GM21737 (cell line): ENCODE results near the gene TRPM3.

Experiments
- ATAC-seq: cut with Tn5 transposase; IDR thresholded peaks from one replicate; pipeline ENCODE4 v1.9.1; 2021; ENCODE audit warnings: mild to moderate bottlenecking, moderate library complexity; ENCODE audit not compliant: unreplicated experiment

Gene TRPM3

DNA sequence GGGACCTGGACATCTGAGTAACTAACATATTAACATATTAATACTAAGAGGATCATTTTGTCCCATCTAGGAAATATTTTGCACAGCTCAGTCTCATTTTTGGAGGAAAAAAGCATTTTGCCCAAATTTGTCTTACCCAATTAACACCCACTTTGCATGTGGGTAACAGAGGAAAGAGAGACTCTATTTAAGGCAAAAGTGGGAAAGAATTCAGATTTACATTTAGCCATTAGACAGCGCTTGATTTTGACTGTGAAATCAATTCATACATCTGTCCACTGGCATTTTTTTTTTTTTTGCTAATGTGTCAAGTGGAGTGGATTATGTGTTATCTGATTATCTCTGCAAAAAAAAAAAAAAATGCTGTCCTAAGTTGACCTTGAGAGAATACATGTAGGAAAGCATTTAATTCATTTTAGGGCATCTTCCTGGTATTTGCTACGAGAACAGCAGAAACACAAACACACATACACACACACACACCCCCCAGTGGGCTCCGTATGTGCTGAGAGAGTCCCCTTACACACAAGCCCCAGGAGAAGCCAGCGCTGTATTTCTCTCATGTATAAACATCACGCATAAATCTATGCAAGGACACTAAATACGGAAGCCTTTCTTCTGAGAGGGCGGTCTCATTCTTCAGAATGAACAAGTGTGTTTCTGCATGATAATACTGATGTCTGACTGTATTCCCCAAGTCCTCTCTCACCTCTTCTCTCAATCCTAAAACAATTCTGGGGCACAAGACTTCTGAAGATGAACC lies 505.0 kb downstream of the TRPM3 start:
- ATAC-seq, result no peak

DNA sequence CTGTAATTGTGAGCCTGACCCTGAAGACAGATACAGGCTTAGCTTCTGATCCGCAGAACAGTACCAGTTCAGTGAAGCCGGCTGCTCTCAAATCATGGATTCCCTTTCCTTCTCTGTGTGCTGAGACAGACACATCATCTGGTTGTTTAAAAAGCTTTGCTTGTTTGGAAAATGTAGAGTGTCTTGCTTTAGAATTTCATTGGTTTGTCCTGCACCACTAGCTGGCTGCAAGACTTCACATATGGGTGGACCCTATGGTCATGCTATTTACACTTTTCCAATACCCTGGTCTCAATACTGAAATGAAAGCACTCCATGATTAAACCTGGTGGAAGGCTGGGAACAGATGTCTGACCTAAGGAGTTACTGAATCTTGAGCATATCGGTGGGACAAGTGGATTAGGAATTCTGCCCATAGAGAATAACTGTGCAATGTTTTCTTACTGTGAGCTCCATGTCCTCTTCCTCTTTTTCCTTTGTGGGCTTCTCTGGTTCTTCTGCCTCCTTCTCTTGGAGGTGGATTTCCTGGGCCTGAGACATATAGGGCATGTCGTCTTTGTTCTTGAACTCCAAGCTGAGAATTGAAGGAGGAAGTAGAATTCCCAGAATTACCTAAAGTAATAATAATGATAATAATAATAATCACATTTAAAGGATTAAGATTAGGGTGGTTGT lies 505.8 kb downstream of the TRPM3 start:
- no peak for ATAC-seq

GRCh38 chr9:70614786-70615463 lies 506.5 kb downstream of the TRPM3 start:
- no peak for ATAC-seq

- ATAC-seq, result no peak
These were observed 508.2 kb downstream of the TRPM3 start for GRCh38 chr9:70613024-70613768.

DNA sequence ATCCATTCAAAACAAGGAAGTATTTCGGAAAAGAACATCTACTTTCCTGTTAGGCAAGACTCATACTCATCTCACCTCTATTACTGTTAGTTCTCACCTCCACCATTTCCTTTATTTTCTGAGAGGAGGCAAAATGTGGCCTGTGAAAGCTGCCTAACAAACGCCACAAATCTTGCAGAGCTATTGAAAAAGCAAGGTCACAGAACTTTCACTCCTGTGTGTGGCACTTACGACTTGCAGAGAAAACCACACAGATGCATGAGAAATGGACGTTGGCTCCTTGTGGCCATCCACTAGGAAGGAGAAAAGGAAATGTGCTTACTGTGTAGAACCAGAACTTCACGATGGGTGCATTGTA lies 511.2 kb downstream of the TRPM3 start:
- no peak for ATAC-seq

- no peak for ATAC-seq
These were observed 511.7 kb downstream of the TRPM3 start for GRCh38 chr9:70609542-70610286.

GRCh38 chr9:70609011-70609410 lies 512.4 kb downstream of the TRPM3 start:
- ATAC-seq, result no peak

- ATAC-seq, result no peak
These were observed 513.5 kb downstream of the TRPM3 start for GRCh38 chr9:70607926-70608325.

GRCh38 chr9:70607329-70607728 lies 514.1 kb downstream of the TRPM3 start:
- no peak for ATAC-seq

DNA sequence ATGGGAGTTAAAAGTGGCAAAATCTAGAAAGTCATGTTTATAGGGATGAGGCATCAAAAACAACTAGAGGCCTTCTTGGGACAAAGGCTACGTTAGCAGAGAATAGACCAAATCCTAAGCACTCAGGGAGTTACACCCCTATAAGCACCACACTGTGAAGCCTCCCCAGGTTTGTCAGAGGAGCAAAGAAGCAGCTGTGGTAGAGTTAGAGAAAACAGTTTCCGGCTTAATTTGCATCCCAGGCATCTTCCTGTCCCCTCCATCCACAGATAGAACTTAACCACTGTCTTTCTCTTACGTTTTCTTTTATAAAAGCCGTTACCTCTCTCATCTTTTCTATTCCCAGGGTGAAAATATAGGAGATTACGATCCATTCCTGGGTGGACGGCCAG lies 518.4 kb downstream of the TRPM3 start:
- no peak for ATAC-seq

- ATAC-seq, result no peak
These were observed 519.0 kb downstream of the TRPM3 start for GRCh38 chr9:70602321-70603019.

DNA sequence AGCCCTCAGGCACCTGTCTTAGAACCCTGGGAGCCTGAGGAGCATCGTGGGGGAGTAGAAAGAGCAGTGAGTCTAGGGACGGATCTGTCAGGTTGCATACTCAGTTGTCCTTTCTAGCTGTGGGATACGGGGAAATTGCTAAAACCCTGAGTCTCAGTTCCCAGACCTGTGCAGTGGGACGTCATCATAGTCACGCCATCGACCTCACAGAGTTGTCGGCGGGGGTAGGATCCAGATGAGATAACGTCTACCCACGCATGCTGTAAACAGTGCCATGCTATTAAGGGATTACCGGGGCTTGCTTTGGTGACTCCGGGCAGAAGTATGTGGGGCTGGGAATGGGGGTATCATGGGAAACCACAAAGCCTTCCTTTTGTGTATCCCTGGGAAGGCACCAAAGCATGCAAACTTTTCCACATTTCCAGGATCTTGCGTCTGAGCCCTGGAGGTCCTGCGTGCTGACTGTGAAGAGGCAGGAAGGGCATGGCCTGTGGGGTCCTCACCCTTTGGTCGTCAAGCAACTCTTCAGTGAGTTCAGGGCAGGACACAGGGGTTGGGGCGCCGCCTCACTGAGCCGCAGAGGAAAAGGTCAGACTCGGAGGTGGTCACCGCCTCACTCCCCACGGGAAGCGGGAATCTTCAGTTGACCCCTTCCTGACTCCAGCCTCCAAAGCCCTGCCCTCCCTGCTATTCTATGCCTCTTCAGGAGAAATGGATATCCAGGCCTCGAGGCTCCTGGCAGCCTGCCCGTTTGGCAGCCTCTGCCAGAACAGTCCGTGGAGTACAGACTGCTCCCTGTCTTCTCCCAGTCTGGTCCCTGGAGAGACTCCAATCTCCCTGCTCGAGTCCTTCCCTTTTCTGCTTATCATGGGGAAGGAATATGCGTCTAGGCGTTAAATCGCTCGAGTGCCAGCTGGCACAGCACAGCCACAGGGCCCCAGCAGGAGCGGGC lies 520.1 kb downstream of the TRPM3 start:
- no peak for ATAC-seq

DNA sequence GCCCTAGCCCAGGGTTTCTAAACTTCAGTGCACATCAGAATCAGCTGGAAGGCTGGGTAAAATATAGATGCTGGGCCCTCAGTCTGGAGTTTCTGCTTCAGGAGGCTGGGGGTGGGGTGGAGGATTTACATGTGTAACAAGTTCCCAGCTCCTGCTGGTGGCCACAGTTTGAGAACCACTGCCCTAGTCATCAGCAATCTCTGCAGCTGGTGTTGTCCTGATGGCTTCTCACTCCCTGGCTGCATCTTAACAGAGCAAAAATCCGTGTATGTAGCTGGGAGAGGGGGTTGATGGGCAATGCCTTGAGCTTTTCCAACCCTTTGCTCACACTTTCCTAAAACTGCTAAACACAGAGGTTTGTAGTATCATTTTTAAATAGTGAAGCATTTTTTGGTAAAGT lies 520.9 kb downstream of the TRPM3 start:
- ATAC-seq, result no peak

- no peak for ATAC-seq
These were observed 523.5 kb downstream of the TRPM3 start for GRCh38 chr9:70597886-70598285.

GRCh38 chr9:70595211-70595610 lies 526.2 kb downstream of the TRPM3 start:
- no peak for ATAC-seq

DNA sequence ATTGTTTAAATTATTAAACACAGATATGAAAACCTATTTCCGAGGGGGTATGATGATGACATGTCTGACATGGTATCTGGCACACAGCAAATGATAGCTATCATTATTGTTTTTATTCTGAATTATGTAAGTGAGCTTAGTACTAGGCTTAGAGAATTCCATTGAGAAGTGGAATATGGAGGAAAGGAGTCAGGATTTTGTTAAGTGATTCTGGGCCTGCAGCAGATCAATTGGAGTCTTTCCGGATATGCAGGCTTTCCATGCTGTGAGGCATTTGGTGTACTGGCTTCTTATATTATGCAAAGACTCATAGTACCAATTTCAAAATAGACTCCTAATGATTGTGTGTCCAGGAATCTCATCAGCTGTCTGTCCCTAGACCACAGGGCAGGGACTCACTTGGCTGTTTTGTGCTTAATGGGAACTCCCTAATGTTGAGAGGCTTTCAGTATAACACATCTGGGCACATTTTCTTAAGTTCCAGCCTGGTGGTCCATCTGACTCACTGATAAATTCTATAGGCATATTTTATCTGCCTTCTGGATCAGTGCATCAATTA lies 527.0 kb downstream of the TRPM3 start:
- no peak for ATAC-seq

GRCh38 chr9:70593241-70593640 lies 528.2 kb downstream of the TRPM3 start:
- ATAC-seq, result no peak

GRCh38 chr9:70590315-70590677 lies 531.1 kb downstream of the TRPM3 start:
- ATAC-seq, result no peak
